Neural cell (in vitro differentiated cells): Measurements from ENCODE around the gene TULP1. TPM values are rescaled to one million over a fixed set of nuclear protein-coding genes. Genes with fewer than 3 reads are reported as not detected.

Experiments
- H2AFZ ChIP-seq: fragments of 200-600, 300-800 bp; sonication (generic), shearing (Covaris generic); 2 replicates; pipeline ENCODE4 v1.6.0; 2014; ENCODE audit warnings: low read depth, mild to moderate bottlenecking, antibody characterized with exemption, low read length, moderate library complexity
- H3F3A ChIP-seq: fragments of 200-600 bp; shearing (Covaris generic); 2 replicates; pipeline ENCODE4 v1.6.1; 2016; ENCODE audit warnings: mild to moderate bottlenecking, moderate library complexity, mixed read lengths, antibody characterized with exemption, low read length; ENCODE audit not compliant: insufficient read depth, poor library complexity, severe bottlenecking
- H3K27ac ChIP-seq: fragments of 200-600, 300-800 bp; sonication (generic), shearing (Covaris generic); 2 replicates; pipeline ENCODE4 v1.5.1; 2014; ENCODE audit warnings: mild to moderate bottlenecking, low read length, moderate library complexity
- H3K27me3 ChIP-seq: fragments of 300-800, 200-600 bp; sonication (generic), shearing (Covaris generic); 2 replicates; pipeline ENCODE4 v1.6.0; 2014; ENCODE audit warnings: mild to moderate bottlenecking, low read depth, low read length, moderate library complexity; ENCODE audit not compliant: insufficient read depth
- H3K36me3 ChIP-seq: fragments of 300-800, 200-600 bp; sonication (generic), shearing (Covaris generic); 2 replicates; pipeline ENCODE4 v1.5.1; 2014; ENCODE audit warnings: mild to moderate bottlenecking, antibody characterized with exemption, low read length, moderate library complexity; ENCODE audit not compliant: insufficient read depth
- H3K4me2 ChIP-seq: fragments of 300-800, 200-600 bp; sonication (generic), shearing (Covaris generic); 2 replicates; pipeline ENCODE4 v1.6.0; 2014; ENCODE audit warnings: mild to moderate bottlenecking, low read length
- H3K4me3 ChIP-seq: fragments of 300-800, 200-600 bp; sonication (generic), shearing (Covaris generic); 2 replicates; pipeline ENCODE4 v1.5.1; 2014; ENCODE audit warnings: mild to moderate bottlenecking, low read length, moderate library complexity
- H3K79me2 ChIP-seq: fragments of 200-600 bp; shearing (Covaris generic); replicated peaks from 2 replicates; pipeline ENCODE4 v1.6.0; 2014; ENCODE audit warnings: mild to moderate bottlenecking, low read length, moderate library complexity; ENCODE audit not compliant: insufficient read depth
- H3K9ac ChIP-seq: fragments of 300-800, 200-600 bp; sonication (generic), shearing (Covaris generic); 2 replicates; pipeline ENCODE4 v1.6.1; 2016; ENCODE audit warnings: mild to moderate bottlenecking, low read length, mixed read lengths
- H3K9me2 ChIP-seq: fragments of 200-600 bp; shearing (Covaris generic); 2 replicates; pipeline ENCODE4 v1.6.1; 2016; ENCODE audit warnings: mild to moderate bottlenecking, low read length, mixed read lengths; ENCODE audit not compliant: insufficient read depth
- H3K9me3 ChIP-seq: fragments of 200-600, 300-800 bp; sonication (generic), shearing (Covaris generic); 2 replicates; pipeline ENCODE4 v1.6.1; 2016; ENCODE audit warnings: mild to moderate bottlenecking, mixed run types, low read length, moderate library complexity, mixed read lengths
- H4K20me1 ChIP-seq: fragments of 200-600 bp; shearing (Covaris generic); 2 replicates; pipeline ENCODE4 v1.6.1; 2016; ENCODE audit warnings: mild to moderate bottlenecking, mixed run types; ENCODE audit not compliant: insufficient read depth
- CTCF ChIP-seq: fragments of 450-650 bp; IDR thresholded peaks from 2 replicates; pipeline ENCODE4 v1.5.1; 2014; ENCODE audit warnings: antibody characterized with exemption, mild to moderate bottlenecking, moderate library complexity; ENCODE audit not compliant: poor library complexity, severe bottlenecking
- EP300 ChIP-seq: fragments of 450-650 bp; conservative IDR thresholded peaks from 2 replicates; pipeline ENCODE4 v1.6.1; 2014; ENCODE audit warnings: antibody characterized with exemption, mild to moderate bottlenecking, moderate library complexity; ENCODE audit not compliant: poor library complexity, severe bottlenecking
- EZH2 ChIP-seq: fragments of 200-600, 300-800 bp; shearing (Covaris generic), sonication (generic); IDR thresholded peaks from 2 replicates; pipeline ENCODE4 v1.6.1; 2014; ENCODE audit warnings: antibody characterized with exemption, low read length, borderline replicate concordance, mild to moderate bottlenecking; ENCODE audit not compliant: insufficient read depth, poor library complexity, severe bottlenecking
- MXI1 ChIP-seq: fragments of 450-650 bp; conservative IDR thresholded peaks from 2 replicates; pipeline ENCODE4 v1.6.1; 2014; ENCODE audit warnings: antibody characterized with exemption, mild to moderate bottlenecking; ENCODE audit not compliant: poor library complexity, severe bottlenecking
- POLR2AphosphoS5 ChIP-seq: IDR thresholded peaks from 2 replicates; pipeline ENCODE4 v1.6.1; 2012
- RAD21 ChIP-seq: fragments of 450-650 bp; conservative IDR thresholded peaks from 2 replicates; pipeline ENCODE4 v1.6.1; 2014; ENCODE audit warnings: antibody characterized with exemption, mild to moderate bottlenecking, moderate library complexity
- REST ChIP-seq: IDR thresholded peaks from 2 replicates; pipeline ENCODE4 v1.6.1; 2012; ENCODE audit warnings: borderline replicate concordance
- SMC3 ChIP-seq: fragments of 450-650 bp; conservative IDR thresholded peaks from 2 replicates; pipeline ENCODE4 v1.6.1; 2014; ENCODE audit warnings: antibody characterized with exemption, mild to moderate bottlenecking, moderate library complexity; ENCODE audit not compliant: poor library complexity
- TAF1 ChIP-seq: IDR thresholded peaks from 2 replicates; pipeline ENCODE4 v1.6.1; 2012; ENCODE audit warnings: low read depth
- polyA plus RNA-seq: library from polyadenylated mRNA; depleted of rRNA; stranded (reverse); fragments of >200 nt; gene quantifications from 2 replicates; pipeline ENCODE4 v1.2.3, GENCODE V29; 2014

TULP1 gene
- polyA plus RNA-seq, 1 donor from 2014 or later: not detected

DNA sequence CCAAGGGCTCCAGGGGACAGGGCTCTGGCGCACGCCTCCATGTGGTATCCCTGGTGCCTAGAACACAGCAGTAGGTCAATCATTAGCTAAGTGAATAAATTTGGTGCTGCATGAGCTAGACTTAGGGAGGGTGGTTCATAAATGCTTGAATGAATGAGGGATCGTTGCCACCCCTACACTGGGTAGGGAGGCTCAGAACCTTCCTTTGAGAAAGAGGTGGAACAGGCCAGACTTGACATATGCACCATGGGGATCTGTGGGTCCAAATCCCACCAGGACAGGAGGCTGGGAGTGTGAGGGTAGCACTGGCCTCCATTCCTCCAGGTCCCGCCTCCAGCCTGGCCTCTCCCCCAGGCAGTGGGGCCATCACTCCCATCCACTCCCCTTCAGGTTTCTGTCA, 29.6 kb downstream of the TULP1 start:
- Histone ChIP-seq H3K79me2 (no peaks in the 10 kb centered on the region), H3K27ac (no peak overlapping the region), H4K20me1 (no peaks in the 10 kb centered on the region), H3K9me3 (no peaks in the 10 kb centered on the region), H3F3A (no peaks in the 10 kb centered on the region), H3K9ac (no peak overlapping the region), H3K27me3 (no peaks in the 10 kb centered on the region), H3K4me3 (no peak overlapping the region), H3K9me2 (no peaks in the 10 kb centered on the region), H3K4me2 (no peak overlapping the region), H3K36me3 (no peaks in the 10 kb centered on the region), H2AFZ (no peak overlapping the region)
- no peak for TF ChIP-seq EZH2
- TF ChIP-seq MXI1: no peak
- TF ChIP-seq REST: no peak
- no peak for TF ChIP-seq POLR2AphosphoS5
- TF ChIP-seq CTCF: no peak
- no peak for TF ChIP-seq EP300
- TF ChIP-seq SMC3: no peak
- no peak for TF ChIP-seq RAD21
- no peak for TF ChIP-seq TAF1

DNA sequence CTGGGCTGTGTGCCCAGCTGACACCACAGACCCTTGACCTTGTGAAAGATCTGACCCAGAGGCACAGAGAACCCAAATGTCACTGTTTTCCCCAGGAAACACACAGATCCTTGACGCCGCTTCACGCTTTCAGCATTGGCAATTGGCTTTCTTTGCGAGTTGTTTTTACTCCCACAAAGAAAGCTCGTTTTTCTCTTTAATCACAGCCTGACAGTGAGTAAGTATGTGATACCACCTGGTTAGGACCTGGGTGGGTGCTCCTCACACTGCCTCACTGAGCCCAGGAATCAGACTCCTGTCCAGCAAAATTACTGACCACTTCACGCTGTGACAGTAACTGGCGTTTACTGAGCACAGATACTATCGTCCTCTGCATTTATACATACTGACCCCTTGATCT, 31.5 kb downstream of the TULP1 start:
- Histone ChIP-seq H3K79me2 (no peaks in the 10 kb centered on the region), H3K9me2 (no peaks in the 10 kb centered on the region), H3K36me3 (no peaks in the 10 kb centered on the region), H3K9ac (no peak overlapping the region), H3K27me3 (no peaks in the 10 kb centered on the region), H3K4me3 (no peak overlapping the region), H3F3A (no peaks in the 10 kb centered on the region), H3K9me3 (no peaks in the 10 kb centered on the region), H3K27ac (no peak overlapping the region), H3K4me2 (no peak overlapping the region), H2AFZ (no peak overlapping the region), H4K20me1 (no peaks in the 10 kb centered on the region)
- TF ChIP-seq EZH2: no peak
- no peak for TF ChIP-seq RAD21
- no peak for TF ChIP-seq SMC3
- TF ChIP-seq REST: no peak
- no peak for TF ChIP-seq TAF1
- no peak for TF ChIP-seq CTCF
- no peak for TF ChIP-seq POLR2AphosphoS5
- no peak for TF ChIP-seq MXI1
- TF ChIP-seq EP300: no peak
